ENCODE data around the gene TMX3.
A peak's percentile ranks its signal among the peaks of the same experiment; 100 is the strongest.

The TMX3 gene

GRCh38 chr18:68714712-68715496, at the start of gene TMX3:
TMX3 (minus strand) TSS chr18:68715108; CDS start chr18:68714981, 127 bp downstream.
- peak; percentile 88 for DNase-seq (ENCODE audit: extremely low spot score)
- CTCF ChIA-PET, result no interaction called here
- TF ChIP-seq BHLHE40 (IDR thresholded peaks at IDR 0.05; ENCODE audit: borderline replicate concordance), result no peak
- TF ChIP-seq L3MBTL2 (conservative IDR thresholded peaks at IDR 0.05), result peak; percentile 97
- 0 out of 2 replicates have a peak, but pooled peaks have one; percentile 40 for TF ChIP-seq CTBP1 (IDR thresholded peaks at IDR 0.05; ENCODE audit: borderline replicate concordance)
- POLR2A ChIA-PET, result no interaction called here

- TF ChIP-seq ARNT (IDR thresholded peaks at IDR 0.05), result no peak
- no peak for TF ChIP-seq L3MBTL2 (conservative IDR thresholded peaks at IDR 0.05)
- ChIA-PET POLR2A (interaction anchor here (0.6 kb wide), 1 partner anchor 9 kb away, joined by 3 read pairs; no protein-coding TSS in a partner anchor), CTCF (no interaction called here)
- no peak for DNase-seq (ENCODE audit: extremely low spot score)
Observed at GRCh38 chr18:68764016-68764415, 49.1 kb upstream of the TMX3 start.

- ChIA-PET CTCF (no interaction called here), POLR2A (no interaction called here)
- DNase-seq (ENCODE audit: extremely low spot score), result no peak
- no peak for TF ChIP-seq LEF1 (IDR thresholded peaks at IDR 0.05; ENCODE audit: borderline replicate concordance)
- no peak for TF ChIP-seq PKNOX1 (IDR thresholded peaks at IDR 0.05)
- no peak for TF ChIP-seq NFRKB (IDR thresholded peaks at IDR 0.05)
- TF ChIP-seq ELF4 (IDR thresholded peaks at IDR 0.05), result no peak
- TF ChIP-seq BHLHE40 (IDR thresholded peaks at IDR 0.05; ENCODE audit: borderline replicate concordance), result no peak
- no peak for TF ChIP-seq SUZ12 (IDR thresholded peaks at IDR 0.05)
- no peak for TF ChIP-seq ZNF384 (IDR thresholded peaks at IDR 0.05)
Observed at GRCh38 chr18:68763083-68763482, 48.2 kb upstream of the TMX3 start.

- ChIA-PET POLR2A (no interaction called here), CTCF (no interaction called here)
- no peak for TF ChIP-seq FOXM1 (IDR thresholded peaks at IDR 0.05; ENCODE audit: borderline replicate concordance)
- no peak for TF ChIP-seq HDGF (IDR thresholded peaks at IDR 0.05; ENCODE audit: borderline replicate concordance)
- no peak for TF ChIP-seq NFRKB (IDR thresholded peaks at IDR 0.05)
- no peak for TF ChIP-seq SUZ12 (IDR thresholded peaks at IDR 0.05)
- no peak for TF ChIP-seq ZNF384 (IDR thresholded peaks at IDR 0.05)
- TF ChIP-seq FOXK2 (IDR thresholded peaks at IDR 0.05), result no peak
- TF ChIP-seq PKNOX1 (IDR thresholded peaks at IDR 0.05), result no peak
- no peak for TF ChIP-seq L3MBTL2 (conservative IDR thresholded peaks at IDR 0.05)
- TF ChIP-seq ARNT (IDR thresholded peaks at IDR 0.05), result no peak
- no peak for TF ChIP-seq ELF4 (IDR thresholded peaks at IDR 0.05)
- no peak for DNase-seq (ENCODE audit: extremely low spot score)
Observed at GRCh38 chr18:68759308-68759707, 44.4 kb upstream of the TMX3 start.

- POLR2A ChIA-PET, result no interaction called here
- CTCF ChIA-PET, result no interaction called here
- no peak for DNase-seq (ENCODE audit: extremely low spot score)
- TF ChIP-seq HDGF (IDR thresholded peaks at IDR 0.05; ENCODE audit: borderline replicate concordance) (no peak), PKNOX1 (IDR thresholded peaks at IDR 0.05) (no peak), ELF4 (IDR thresholded peaks at IDR 0.05) (no peak), FOXM1 (IDR thresholded peaks at IDR 0.05; ENCODE audit: borderline replicate concordance) (no peak), L3MBTL2 (conservative IDR thresholded peaks at IDR 0.05) (no peak), ZNF384 (IDR thresholded peaks at IDR 0.05) (no peak), NFRKB (IDR thresholded peaks at IDR 0.05) (no peak), FOXK2 (IDR thresholded peaks at IDR 0.05) (no peak), ARNT (IDR thresholded peaks at IDR 0.05) (no peak), FOXA1 (IDR thresholded peaks at IDR 0.05) (no peak)
Observed at GRCh38 chr18:68757126-68757525, 42.2 kb upstream of the TMX3 start.

- TF ChIP-seq FOXM1 (IDR thresholded peaks at IDR 0.05; ENCODE audit: borderline replicate concordance) (no peak), CTBP1 (IDR thresholded peaks at IDR 0.05; ENCODE audit: borderline replicate concordance) (no peak), HDGF (IDR thresholded peaks at IDR 0.05; ENCODE audit: borderline replicate concordance) (no peak), ARNT (IDR thresholded peaks at IDR 0.05) (no peak), ELF4 (IDR thresholded peaks at IDR 0.05) (no peak), FOXA1 (IDR thresholded peaks at IDR 0.05) (no peak), BHLHE40 (IDR thresholded peaks at IDR 0.05; ENCODE audit: borderline replicate concordance) (no peak), SP1 (IDR thresholded peaks at IDR 0.05) (no peak), FOXK2 (IDR thresholded peaks at IDR 0.05) (no peak), SUZ12 (IDR thresholded peaks at IDR 0.05) (no peak)
- POLR2A ChIA-PET, result no interaction called here
- no peak for DNase-seq (ENCODE audit: extremely low spot score)
- CTCF ChIA-PET, result no interaction called here
Observed at GRCh38 chr18:68742206-68742605, 27.3 kb upstream of the TMX3 start.

- ChIA-PET POLR2A (no interaction called here), CTCF (no interaction called here)
- no peak for DNase-seq (ENCODE audit: extremely low spot score)
- TF ChIP-seq L3MBTL2 (conservative IDR thresholded peaks at IDR 0.05) (no peak), HDGF (IDR thresholded peaks at IDR 0.05; ENCODE audit: borderline replicate concordance) (no peak), NFRKB (IDR thresholded peaks at IDR 0.05) (no peak)
Observed at GRCh38 chr18:68740966-68741365, 26.1 kb upstream of the TMX3 start.

Measured in HEK293T (cell line).